Heart left ventricle (tissue), 13 donors: ENCODE measurements around the gene POU2AF1.

Experiments
- POLR2A ChIP-seq, 2 donors: fragments of 450-650 bp; IDR thresholded peaks; one replicate each; pipeline ENCODE4 v1.6.1; 2017; ENCODE audit warnings: antibody characterized with exemption in 2 of 2, mild to moderate bottlenecking in 2 of 2, moderate library complexity in 2 of 2
- TF ChIP-seq, protein P1 (sequence below), 12 donors: fragments of 200-600 bp; sonication (generic) in 4 of 12; IDR thresholded peaks; one replicate each; pipeline versions ENCODE4 v1.5.0 to v1.8.0; 2018 to 2022; ENCODE audit warnings: antibody characterized with exemption in 12 of 12, mild to moderate bottlenecking in 5 of 12
- donor health status: ischemic (EF 13 %, LVEDD 7.1; RV severe dilation, severe dysfunction).
- donor health status: DM: no; HTN: yes; CAD: no.
- donor health status: DM: no; HTN: no; CAD: no.
- donor health status: ischemic (EF 25% LVEDD 6.9; RV normal size, moderate dysfunction).
- donor health status: ischemic (EF 25% LVEDD 5.7; RV mildly dilated, moderate dysfunction).
- donor health status: ischemic (EF 35%, LVEDD 5.7; RV mildly dilated, moderate dysfunction).
- donor health status: nonischemic (EF 11% LVEDD 7.7; RV severe dilation, severe dysfunction).
- donor health status: DM: yes; HTN: yes; CAD: no.
- donor health status: PGD.
- donor health status: ischemic (EF 29% LVEDD 5.4; RV normal size, mild dysfunction).
- donor health status: nonischemic (EF 23%, LVEDD 6.1; RV moderate dilation, normal function).

DNA sequence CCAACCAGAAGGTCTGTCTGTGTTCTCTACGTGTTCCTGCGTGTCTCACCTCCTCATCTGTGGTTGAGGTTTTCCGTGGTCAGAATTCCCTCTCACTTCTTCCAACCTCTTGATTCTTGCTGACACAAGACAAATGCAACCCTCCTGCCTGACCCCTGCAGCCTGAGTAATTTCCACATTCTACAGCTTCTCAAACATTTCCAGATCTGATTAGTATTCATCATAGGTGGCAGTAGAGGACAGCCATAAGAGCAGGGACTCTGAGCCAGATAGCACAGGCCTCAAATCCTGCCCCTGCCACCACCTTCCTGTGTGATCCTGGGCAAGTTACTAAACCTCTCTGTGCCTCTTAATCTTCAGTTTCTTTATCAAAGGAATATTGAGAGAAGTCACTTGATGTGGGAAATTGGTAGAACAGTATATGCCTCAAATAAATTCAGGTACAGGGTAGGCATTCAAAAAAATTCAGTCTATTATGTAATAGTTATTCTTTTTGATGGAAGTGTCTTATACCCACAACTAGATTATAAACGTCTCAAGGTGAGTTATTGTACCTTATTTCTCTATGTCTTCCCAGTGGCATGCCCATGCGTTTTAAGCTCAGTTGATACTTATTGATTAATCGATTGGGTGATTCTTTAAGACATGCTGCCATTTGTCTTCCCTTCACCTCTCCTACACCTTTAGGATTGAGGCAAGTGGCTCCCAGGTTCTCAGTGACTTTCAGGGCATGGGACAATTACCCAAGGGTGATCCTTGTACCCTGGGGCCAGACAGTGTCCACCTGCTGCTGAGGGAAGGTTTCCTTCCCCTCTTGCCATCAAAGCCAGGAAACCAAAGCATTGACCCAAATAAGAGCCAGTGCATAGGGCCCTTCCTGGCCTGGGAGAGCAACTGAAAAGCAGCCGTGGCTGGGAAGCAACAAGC, 19.6 kb downstream of the POU2AF1 start:
- TF ChIP-seq, protein P1, sequence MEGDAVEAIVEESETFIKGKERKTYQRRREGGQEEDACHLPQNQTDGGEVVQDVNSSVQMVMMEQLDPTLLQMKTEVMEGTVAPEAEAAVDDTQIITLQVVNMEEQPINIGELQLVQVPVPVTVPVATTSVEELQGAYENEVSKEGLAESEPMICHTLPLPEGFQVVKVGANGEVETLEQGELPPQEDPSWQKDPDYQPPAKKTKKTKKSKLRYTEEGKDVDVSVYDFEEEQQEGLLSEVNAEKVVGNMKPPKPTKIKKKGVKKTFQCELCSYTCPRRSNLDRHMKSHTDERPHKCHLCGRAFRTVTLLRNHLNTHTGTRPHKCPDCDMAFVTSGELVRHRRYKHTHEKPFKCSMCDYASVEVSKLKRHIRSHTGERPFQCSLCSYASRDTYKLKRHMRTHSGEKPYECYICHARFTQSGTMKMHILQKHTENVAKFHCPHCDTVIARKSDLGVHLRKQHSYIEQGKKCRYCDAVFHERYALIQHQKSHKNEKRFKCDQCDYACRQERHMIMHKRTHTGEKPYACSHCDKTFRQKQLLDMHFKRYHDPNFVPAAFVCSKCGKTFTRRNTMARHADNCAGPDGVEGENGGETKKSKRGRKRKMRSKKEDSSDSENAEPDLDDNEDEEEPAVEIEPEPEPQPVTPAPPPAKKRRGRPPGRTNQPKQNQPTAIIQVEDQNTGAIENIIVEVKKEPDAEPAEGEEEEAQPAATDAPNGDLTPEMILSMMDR (IDR thresholded peaks at IDR 0.05), result no peak
- TF ChIP-seq POLR2A (IDR thresholded peaks at IDR 0.05), result no peak
